ES-I3 (cell line): ENCODE data around the gene PEX19.
"Not testable (repeated sequence)": the region's sequence is repeated elsewhere in the genome, so short reads cannot be mapped to it uniquely, and the experiment has no call there.

ENCODE experiments used
- H3K36me3 ChIP-seq: 2 replicates; pipeline ENCODE4 v1.6.1; 2013; ENCODE audit warnings: mild to moderate bottlenecking, low read length, control low read depth, moderate library complexity; ENCODE audit not compliant: insufficient read depth
- H3K4me1 ChIP-seq: 2 replicates; pipeline ENCODE4 v1.6.1; 2013; ENCODE audit warnings: mild to moderate bottlenecking, control low read depth, low read length; ENCODE audit not compliant: insufficient read depth
- H3K9ac ChIP-seq: 2 replicates; pipeline ENCODE4 v1.6.1; 2013; ENCODE audit warnings: low read depth, mild to moderate bottlenecking, low read length, moderate library complexity
- H3K9me3 ChIP-seq: 2 replicates; pipeline ENCODE4 v1.6.1; 2013; ENCODE audit warnings: mild to moderate bottlenecking, low read length, moderate library complexity; ENCODE audit not compliant: control insufficient read depth, insufficient read depth

Gene PEX19

GRCh38 chr1:160293020-160293968 is 8.4 kb upstream of the PEX19 start:
- Histone ChIP-seq H3K36me3 (peaks cover 65% of the 10 kb centered on the region), H3K9me3 (no peaks in the 10 kb centered on the region), H3K4me1 (no peaks in the 10 kb centered on the region), H3K9ac (no peak overlapping the region)

GRCh38 chr1:160291248-160292220 is 6.6 kb upstream of the PEX19 start:
- H3K9ac ChIP-seq, result no peak overlapping the region
- no peaks in the 10 kb centered on the region for H3K9me3 ChIP-seq
- H3K4me1 ChIP-seq, result no peaks in the 10 kb centered on the region
- H3K36me3 ChIP-seq, result peaks cover 51% of the 10 kb centered on the region

- not testable (repeated sequence) for H3K9ac ChIP-seq, H3K9me3 ChIP-seq, H3K4me1 ChIP-seq
- H3K36me3 ChIP-seq, result peaks cover 33% of the 10 kb centered on the region
Measured at GRCh38 chr1:160287769-160288168, 2.8 kb upstream of the PEX19 start.

GRCh38 chr1:160285506-160285905 is 573 bp upstream of the PEX19 start:
- no peaks in the 10 kb centered on the region for H3K9me3 ChIP-seq
- H3K4me1 ChIP-seq, result peaks cover 6% of the 10 kb centered on the region
- H3K9ac ChIP-seq, result peak overlapping the region; percentile 83; the same call in 1 of the 2 replicates
- peaks cover 26% of the 10 kb centered on the region for H3K36me3 ChIP-seq

GRCh38 chr1:160284220-160284781 is 632 bp downstream of the PEX19 start:
- no peaks in the 10 kb centered on the region for H3K9me3 ChIP-seq
- peaks cover 6% of the 10 kb centered on the region for H3K4me1 ChIP-seq
- H3K36me3 ChIP-seq, result peaks cover 22% of the 10 kb centered on the region
- H3K9ac ChIP-seq, result peak overlapping the region; percentile 83

GRCh38 chr1:160282807-160283206 is 2.1 kb downstream of the PEX19 start:
- peaks cover 6% of the 10 kb centered on the region for H3K4me1 ChIP-seq
- peaks cover 21% of the 10 kb centered on the region for H3K36me3 ChIP-seq
- no peaks in the 10 kb centered on the region for H3K9me3 ChIP-seq
- H3K9ac ChIP-seq, result no peak overlapping the region

- no peaks in the 10 kb centered on the region for H3K9me3 ChIP-seq
- peaks cover 25% of the 10 kb centered on the region for H3K36me3 ChIP-seq
- no peaks in the 10 kb centered on the region for H3K4me1 ChIP-seq
- H3K9ac ChIP-seq, result no peak overlapping the region
Measured at GRCh38 chr1:160277987-160278386, 6.9 kb downstream of the PEX19 start.

- no peaks in the 10 kb centered on the region for H3K9me3 ChIP-seq
- H3K36me3 ChIP-seq, result peaks cover 25% of the 10 kb centered on the region
- no peak overlapping the region for H3K9ac ChIP-seq
- no peaks in the 10 kb centered on the region for H3K4me1 ChIP-seq
Measured at GRCh38 chr1:160277330-160277729, 7.6 kb downstream of the PEX19 start.

GRCh38 chr1:160271025-160271424 is 13.9 kb downstream of the PEX19 start:
- Histone ChIP-seq H3K4me1 (no peaks in the 10 kb centered on the region), H3K36me3 (no peaks in the 10 kb centered on the region), H3K9me3 (no peaks in the 10 kb centered on the region), H3K9ac (no peak overlapping the region)

- H3K9me3 ChIP-seq, result no peaks in the 10 kb centered on the region
- H3K9ac ChIP-seq, result no peak overlapping the region
- no peaks in the 10 kb centered on the region for H3K36me3 ChIP-seq
- no peaks in the 10 kb centered on the region for H3K4me1 ChIP-seq
Measured at GRCh38 chr1:160267284-160267991, 17.5 kb downstream of the PEX19 start.

GRCh38 chr1:160264795-160265307 is 20.1 kb downstream of the PEX19 start:
- H3K4me1 ChIP-seq, result peaks cover 6% of the 10 kb centered on the region; the same call in 1 of the 2 replicates
- H3K9me3 ChIP-seq, result no peaks in the 10 kb centered on the region
- H3K36me3 ChIP-seq, result no peaks in the 10 kb centered on the region
- no peak overlapping the region for H3K9ac ChIP-seq

GRCh38 chr1:160261893-160262794 is 22.8 kb downstream of the PEX19 start, which contains the start of gene DCAF8:
Gene DCAF8, minus strand, starts transcription at chr1:160262549. Its CDS starts 18,541 bp downstream, at chr1:160244008.
- Histone ChIP-seq H3K4me1 (peaks cover 11% of the 10 kb centered on the region; the same call in 1 of the 2 replicates), H3K36me3 (no peaks in the 10 kb centered on the region; the same call in 1 of the 2 replicates), H3K9ac (peak within 1 kb of the TSS; percentile 93), H3K9me3 (no peaks in the 10 kb centered on the region)

- H3K9me3 ChIP-seq, result no peaks in the 10 kb centered on the region
- H3K9ac ChIP-seq, result peak overlapping the region; percentile 93
- H3K4me1 ChIP-seq, result peaks cover 11% of the 10 kb centered on the region; the same call in 1 of the 2 replicates
- H3K36me3 ChIP-seq, result no peaks in the 10 kb centered on the region; the same call in 1 of the 2 replicates
Measured at GRCh38 chr1:160261556-160261892, 23.4 kb downstream of the PEX19 start.
